Kidney capillary endothelial cell (primary cell): ENCODE results near the gene PCDHGA1.
A peak's percentile ranks its signal among the peaks of the same experiment; 100 is the strongest.

Experiments
- DNase-seq: peaks from one replicate; pipeline ENCODE4 v3.0.0-alpha.2; 2018; ENCODE audit warnings: low spot score

The PCDHGA1 gene

GRCh38 chr5:141514330-141515133, 184.2 kb downstream of the PCDHGA1 start:
- DNase-seq: no peak

GRCh38 chr5:141515141-141515540, 184.8 kb downstream of the PCDHGA1 start:
- no peak for DNase-seq

- no peak for DNase-seq
Observed at GRCh38 chr5:141515946-141516671, 185.8 kb downstream of the PCDHGA1 start.

- no peak for DNase-seq
Observed at GRCh38 chr5:141516672-141517025, 186.3 kb downstream of the PCDHGA1 start.

GRCh38 chr5:141517312-141517711, 187.0 kb downstream of the PCDHGA1 start:
- no peak for DNase-seq

- no peak for DNase-seq
Observed at GRCh38 chr5:141517880-141518617, 187.7 kb downstream of the PCDHGA1 start.

- DNase-seq: no peak
Observed at GRCh38 chr5:141518618-141519015, 188.3 kb downstream of the PCDHGA1 start.

- no peak for DNase-seq
Observed at GRCh38 chr5:141519605-141520565, 189.6 kb downstream of the PCDHGA1 start.

GRCh38 chr5:141521244-141521781, 191.0 kb downstream of the PCDHGA1 start:
- DNase-seq: peak; percentile 95

- DNase-seq: no peak
Observed at GRCh38 chr5:141522301-141522700, 192.0 kb downstream of the PCDHGA1 start.

GRCh38 chr5:141523991-141524390, 193.7 kb downstream of the PCDHGA1 start:
- no peak for DNase-seq

GRCh38 chr5:141524604-141525597, 194.6 kb downstream of the PCDHGA1 start:
- peak; percentile 90 for DNase-seq

- DNase-seq: no peak
Observed at GRCh38 chr5:141525653-141526052, 195.3 kb downstream of the PCDHGA1 start.

- DNase-seq: no peak
Observed at GRCh38 chr5:141527426-141527825, 197.1 kb downstream of the PCDHGA1 start.

GRCh38 chr5:141528291-141528984, 198.1 kb downstream of the PCDHGA1 start:
- DNase-seq: no peak

- no peak for DNase-seq
Observed at GRCh38 chr5:141529002-141529401, 198.7 kb downstream of the PCDHGA1 start.

GRCh38 chr5:141529873-141530272, 199.6 kb downstream of the PCDHGA1 start:
- no peak for DNase-seq

- DNase-seq: no peak
Observed at GRCh38 chr5:141532726-141533125, 202.4 kb downstream of the PCDHGA1 start.

- DNase-seq: no peak
Observed at GRCh38 chr5:141533897-141534296, 203.6 kb downstream of the PCDHGA1 start.
